ENCODE results near the gene CADM1. TPM values are rescaled to one million over a fixed set of nuclear protein-coding genes. Genes with fewer than 3 reads are reported as not detected.

CADM1 gene
- total and polyA plus RNA-seq, 2 experiments from 2014 or later, result 16.5 to 18.0 TPM

- peaks cover 27% of the 10 kb centered on the region for H3K4me1 ChIP-seq (ENCODE audit: insufficient read depth)
- peaks cover 59% of the 10 kb centered on the region for H3K4me1 Mint-ChIP-seq
- H3F3A ChIP-seq (replicated peaks; ENCODE audit: low read depth), result no peaks in the 10 kb centered on the region
- no peaks in the 10 kb centered on the region for H3K27me3 ChIP-seq (ENCODE audit: insufficient read depth)
- no peak for DNase-seq (ENCODE audit: low spot score)
- no peaks in the 10 kb centered on the region for H3K79me2 ChIP-seq (replicated peaks; ENCODE audit: insufficient read depth)
- no peak overlapping the region for H3K4me2 ChIP-seq
- peak overlapping the region; percentile 89; the same call in 1 of the 2 replicates for H3K27ac Mint-ChIP-seq
- H3K4me3 ChIP-seq, result no peak overlapping the region
- peaks cover 6% of the 10 kb centered on the region; the same call in 1 of the 2 replicates for H3K9me2 ChIP-seq (ENCODE audit: insufficient read depth)
- no peak for TF ChIP-seq NANOG (IDR thresholded peaks at IDR 0.05; ENCODE audit: borderline replicate concordance)
- no peak for TF ChIP-seq ZNF331 (CRISPR knock-in tag; IDR thresholded peaks at IDR 0.05; ENCODE audit: low read depth)
- no peak for TF ChIP-seq POLR2AphosphoS5 (IDR thresholded peaks at IDR 0.05; ENCODE audit: low read depth)
- no peaks in the 10 kb centered on the region for H3K27me3 Mint-ChIP-seq (ENCODE audit: insufficient read depth, low read depth, poor library complexity)
- no peak overlapping the region for H3K27ac ChIP-seq (ENCODE audit: low read depth)
- H3K36me3 ChIP-seq (ENCODE audit: insufficient read depth), result no peaks in the 10 kb centered on the region
- no peak for ATAC-seq
- H3K4me3 Mint-ChIP-seq, result no peak overlapping the region
- no peaks in the 10 kb centered on the region for H3K36me3 Mint-ChIP-seq (ENCODE audit: low read depth)
- no peak overlapping the region for H2AFZ ChIP-seq
- no peaks in the 10 kb centered on the region; the same call in 2 of the 3 replicates for H3K9me3 Mint-ChIP-seq
- no peaks in the 10 kb centered on the region for H4K20me1 ChIP-seq (replicated peaks; ENCODE audit: insufficient read depth)
Measured at GRCh38 chr11:115222863-115223530, 281.2 kb downstream of the CADM1 start.

GRCh38 chr11:115222218-115222862 is 281.9 kb downstream of the CADM1 start:
- H3K4me1 Mint-ChIP-seq, result peaks cover 57% of the 10 kb centered on the region

GRCh38 chr11:115221461-115222069 is 282.6 kb downstream of the CADM1 start:
- Histone ChIP-seq H3K27ac (ENCODE audit: low read depth) (peak overlapping the region; percentile 46; the same call in 1 of the 2 replicates), H3K4me2 (peak overlapping the region; percentile 44; the same call in 1 of the 2 replicates)
- H3K4me3 Mint-ChIP-seq, result no peak overlapping the region
- TF ChIP-seq, protein P1, sequence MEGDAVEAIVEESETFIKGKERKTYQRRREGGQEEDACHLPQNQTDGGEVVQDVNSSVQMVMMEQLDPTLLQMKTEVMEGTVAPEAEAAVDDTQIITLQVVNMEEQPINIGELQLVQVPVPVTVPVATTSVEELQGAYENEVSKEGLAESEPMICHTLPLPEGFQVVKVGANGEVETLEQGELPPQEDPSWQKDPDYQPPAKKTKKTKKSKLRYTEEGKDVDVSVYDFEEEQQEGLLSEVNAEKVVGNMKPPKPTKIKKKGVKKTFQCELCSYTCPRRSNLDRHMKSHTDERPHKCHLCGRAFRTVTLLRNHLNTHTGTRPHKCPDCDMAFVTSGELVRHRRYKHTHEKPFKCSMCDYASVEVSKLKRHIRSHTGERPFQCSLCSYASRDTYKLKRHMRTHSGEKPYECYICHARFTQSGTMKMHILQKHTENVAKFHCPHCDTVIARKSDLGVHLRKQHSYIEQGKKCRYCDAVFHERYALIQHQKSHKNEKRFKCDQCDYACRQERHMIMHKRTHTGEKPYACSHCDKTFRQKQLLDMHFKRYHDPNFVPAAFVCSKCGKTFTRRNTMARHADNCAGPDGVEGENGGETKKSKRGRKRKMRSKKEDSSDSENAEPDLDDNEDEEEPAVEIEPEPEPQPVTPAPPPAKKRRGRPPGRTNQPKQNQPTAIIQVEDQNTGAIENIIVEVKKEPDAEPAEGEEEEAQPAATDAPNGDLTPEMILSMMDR (conservative IDR thresholded peaks at IDR 0.05; ENCODE audit: low read depth in 2 of 2), result no peak
- TF ChIP-seq REST (IDR thresholded peaks at IDR 0.05; ENCODE audit: unreplicated experiment), result no peak
- no peak for TF ChIP-seq EZH2 (IDR thresholded peaks at IDR 0.05; ENCODE audit: low read depth, unreplicated experiment)
- TF ChIP-seq STAT1 (IDR thresholded peaks at IDR 0.05; ENCODE audit: unreplicated experiment), result no peak
- no peak for TF ChIP-seq JUNB (IDR thresholded peaks at IDR 0.05; ENCODE audit: unreplicated experiment)
- TF ChIP-seq ZNF331 (CRISPR knock-in tag; IDR thresholded peaks at IDR 0.05; ENCODE audit: low read depth), result no peak
- TF ChIP-seq POLR2AphosphoS5 (IDR thresholded peaks at IDR 0.05; ENCODE audit: low read depth), result no peak
- TF ChIP-seq EZH2phosphoT487 (IDR thresholded peaks at IDR 0.05; ENCODE audit: unreplicated experiment), result no peak

More at GRCh38 chr11:115222218-115222862, 281.9 kb downstream of the CADM1 start:
- H3K27me3 Mint-ChIP-seq (ENCODE audit: insufficient read depth, low read depth, poor library complexity), result no peaks in the 10 kb centered on the region
- no peaks in the 10 kb centered on the region for H3K9me2 ChIP-seq (ENCODE audit: insufficient read depth)
- peak overlapping the region; percentile 44; the same call in 1 of the 2 replicates for H3K4me2 ChIP-seq
- H3K27me3 ChIP-seq (ENCODE audit: insufficient read depth), result no peaks in the 10 kb centered on the region
- no peaks in the 10 kb centered on the region for H3K79me2 ChIP-seq (replicated peaks; ENCODE audit: insufficient read depth)
- no peak overlapping the region for H3K4me3 ChIP-seq
- H3K36me3 Mint-ChIP-seq (ENCODE audit: low read depth), result no peaks in the 10 kb centered on the region
- peak overlapping the region; percentile 46; the same call in 1 of the 2 replicates for H3K27ac ChIP-seq (ENCODE audit: low read depth)
- peak overlapping the region; percentile 89 for H3K27ac Mint-ChIP-seq
- H3K4me1 ChIP-seq (ENCODE audit: insufficient read depth), result peaks cover 27% of the 10 kb centered on the region
- 0 out of 3 replicates have a peak overlapping the region, but pooled peaks have one; percentile 16 for H3K4me3 Mint-ChIP-seq
- TF ChIP-seq, protein P2, sequence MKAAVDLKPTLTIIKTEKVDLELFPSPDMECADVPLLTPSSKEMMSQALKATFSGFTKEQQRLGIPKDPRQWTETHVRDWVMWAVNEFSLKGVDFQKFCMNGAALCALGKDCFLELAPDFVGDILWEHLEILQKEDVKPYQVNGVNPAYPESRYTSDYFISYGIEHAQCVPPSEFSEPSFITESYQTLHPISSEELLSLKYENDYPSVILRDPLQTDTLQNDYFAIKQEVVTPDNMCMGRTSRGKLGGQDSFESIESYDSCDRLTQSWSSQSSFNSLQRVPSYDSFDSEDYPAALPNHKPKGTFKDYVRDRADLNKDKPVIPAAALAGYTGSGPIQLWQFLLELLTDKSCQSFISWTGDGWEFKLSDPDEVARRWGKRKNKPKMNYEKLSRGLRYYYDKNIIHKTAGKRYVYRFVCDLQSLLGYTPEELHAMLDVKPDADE (IDR thresholded peaks at IDR 0.05), result no peak
- ATAC-seq, result peak; percentile 16; the same call in 1 of the 3 replicates
- H4K20me1 ChIP-seq (replicated peaks; ENCODE audit: insufficient read depth), result no peaks in the 10 kb centered on the region
- H2AFZ ChIP-seq, result no peak overlapping the region
- peak; percentile 28 for DNase-seq (ENCODE audit: low spot score)
- no peaks in the 10 kb centered on the region for H3F3A ChIP-seq (replicated peaks; ENCODE audit: low read depth)
- no peaks in the 10 kb centered on the region for H3K36me3 ChIP-seq (ENCODE audit: insufficient read depth)
- H3K9me3 Mint-ChIP-seq, result no peaks in the 10 kb centered on the region; the same call in 2 of the 3 replicates

More at GRCh38 chr11:115221461-115222069, 282.6 kb downstream of the CADM1 start:
- H3K4me1 ChIP-seq (ENCODE audit: insufficient read depth), result peaks cover 22% of the 10 kb centered on the region
- H3K36me3 ChIP-seq (ENCODE audit: insufficient read depth), result no peaks in the 10 kb centered on the region
- DNase-seq (ENCODE audit: low spot score), result no peak
- Mint-ChIP-seq H3K27me3 (ENCODE audit: insufficient read depth, low read depth, poor library complexity) (no peaks in the 10 kb centered on the region), H3K4me1 (peaks cover 51% of the 10 kb centered on the region), H3K9me3 (no peaks in the 10 kb centered on the region; the same call in 2 of the 3 replicates), H3K36me3 (ENCODE audit: low read depth) (no peaks in the 10 kb centered on the region), H3K27ac (peak overlapping the region; percentile 89)
- no peaks in the 10 kb centered on the region for H4K20me1 ChIP-seq (replicated peaks; ENCODE audit: insufficient read depth)
- no peaks in the 10 kb centered on the region for H3K9me2 ChIP-seq (ENCODE audit: insufficient read depth)
- H3F3A ChIP-seq (replicated peaks; ENCODE audit: low read depth), result no peaks in the 10 kb centered on the region
- H3K27me3 ChIP-seq (ENCODE audit: insufficient read depth), result no peaks in the 10 kb centered on the region
- H3K4me3 ChIP-seq, result no peak overlapping the region
- ATAC-seq, result no peak
- no peak overlapping the region for H2AFZ ChIP-seq
- H3K79me2 ChIP-seq (replicated peaks; ENCODE audit: insufficient read depth), result no peaks in the 10 kb centered on the region
